Activated gamma-delta T cell treated with anti-CD3 and anti-CD28 coated beads, Interleukin-2, amount 50 U/mL, for 16 hours (primary cell): Measurements from ENCODE around the gene YIPF7.

ENCODE experiments used
- DNase-seq: peaks from one replicate; pipeline ENCODE4 v3.0.0-alpha.2; 2020; ENCODE audit warnings: low read depth

Gene YIPF7

GRCh38 chr4:44651425-44651824 lies at the start of gene YIPF7:
TSS of gene YIPF7 (minus strand) at chr4:44651625. CDS start at chr4:44650100, 1,525 bp downstream.
- DNase-seq, result no peak

DNA sequence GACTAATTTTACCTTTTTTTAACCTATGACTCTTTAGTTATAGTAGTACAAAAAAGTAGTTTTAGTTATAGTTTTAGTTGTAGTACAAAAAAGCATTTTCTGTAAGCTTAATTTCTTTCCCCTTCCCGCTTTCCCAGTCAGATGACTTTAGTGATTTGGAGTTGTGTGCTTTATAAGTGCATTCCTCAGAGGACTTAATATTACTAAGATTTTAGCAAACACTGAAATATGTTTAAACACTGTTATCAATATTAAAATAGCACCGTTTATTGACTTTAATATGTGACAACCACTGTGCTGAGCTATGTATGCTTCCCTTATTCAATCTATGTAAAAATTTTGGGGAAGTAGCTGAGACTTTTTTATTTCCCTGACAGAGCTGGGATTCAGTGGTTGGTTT lies 49.6 kb upstream of the YIPF7 start:
- no peak for DNase-seq

DNA sequence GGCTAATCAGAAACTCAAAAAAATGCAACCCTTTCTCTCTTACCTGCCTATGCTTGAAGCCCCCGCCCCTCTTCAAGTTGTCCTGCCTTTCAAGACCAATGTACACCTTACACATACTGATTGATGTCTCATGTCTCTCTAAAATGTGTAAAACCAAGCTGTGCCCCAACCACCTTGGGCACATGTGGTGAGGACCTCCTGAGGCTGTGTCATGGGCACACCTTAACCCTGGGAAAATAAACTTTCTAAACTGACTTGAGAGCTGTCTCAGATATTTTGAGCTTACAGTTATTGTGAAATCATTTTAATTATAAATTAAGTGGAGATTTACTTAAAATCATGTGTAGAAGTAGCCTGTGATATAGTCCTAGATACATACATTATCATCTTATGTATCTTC lies 49.0 kb upstream of the YIPF7 start:
- no peak for DNase-seq

DNA sequence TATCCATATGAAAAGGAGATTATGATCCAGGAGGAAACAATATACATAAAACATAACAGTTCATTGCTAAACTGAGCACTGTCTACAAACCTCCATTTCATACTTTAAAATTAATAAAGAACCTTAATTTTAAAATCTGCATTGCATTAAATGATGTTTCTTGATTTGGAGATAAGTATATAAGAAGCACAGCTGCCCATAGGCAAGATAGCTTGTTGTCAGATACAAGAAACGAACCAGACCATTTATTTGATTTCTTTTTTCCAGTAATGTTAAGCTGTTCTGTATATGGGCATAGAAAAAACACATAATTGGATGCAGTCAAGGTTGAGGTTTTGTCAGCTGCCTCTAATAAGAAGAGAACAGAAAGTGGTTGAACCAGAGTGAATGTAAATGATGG lies 33.2 kb upstream of the YIPF7 start:
- DNase-seq, result no peak

DNA sequence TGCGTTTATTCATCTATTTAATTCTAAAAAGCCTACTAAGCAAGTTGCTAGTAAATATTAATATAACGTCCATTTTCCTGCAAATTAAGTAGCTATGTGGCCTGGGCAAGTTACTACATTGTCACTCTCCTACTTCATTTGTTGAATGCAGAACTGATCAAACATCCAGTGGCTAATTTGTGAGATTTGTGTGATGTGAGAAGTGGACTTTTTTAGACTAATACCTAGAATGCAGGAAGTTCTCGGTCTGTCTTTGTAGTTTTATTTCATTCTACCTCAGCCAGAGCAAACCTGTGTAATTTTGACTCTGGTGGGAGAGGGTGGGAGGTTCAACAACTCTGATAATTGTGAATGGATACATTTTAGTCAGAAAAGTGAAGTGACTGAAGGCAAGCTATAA lies 27.6 kb upstream of the YIPF7 start:
- DNase-seq, result no peak

GRCh38 chr4:44678094-44679041 lies 26.9 kb upstream of the YIPF7 start, which contains the start of gene GUF1:
TSS of gene GUF1 (plus strand) at chr4:44678420. CDS start at chr4:44678623, 203 bp downstream.
- DNase-seq, result peak; percentile 79

DNA sequence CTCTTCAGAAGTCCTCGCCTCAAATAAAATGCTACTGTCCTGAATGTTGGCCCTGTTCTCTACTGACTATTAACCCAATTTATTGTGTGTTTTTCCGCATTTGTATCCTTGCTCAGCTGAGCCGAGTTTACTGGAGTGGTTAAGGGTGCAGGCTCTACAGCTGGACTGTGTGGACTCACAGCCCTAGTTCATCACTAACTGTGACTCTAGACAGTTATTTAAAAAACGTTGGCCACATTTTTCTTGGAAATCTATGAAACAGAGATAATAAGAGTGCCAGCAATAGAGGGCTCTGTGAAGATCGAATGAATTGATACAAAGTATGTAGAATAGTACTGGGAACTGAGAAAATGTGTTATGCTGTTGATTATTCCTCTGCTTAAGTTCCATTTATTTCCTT lies 23.9 kb upstream of the YIPF7 start:
- DNase-seq, result no peak

DNA sequence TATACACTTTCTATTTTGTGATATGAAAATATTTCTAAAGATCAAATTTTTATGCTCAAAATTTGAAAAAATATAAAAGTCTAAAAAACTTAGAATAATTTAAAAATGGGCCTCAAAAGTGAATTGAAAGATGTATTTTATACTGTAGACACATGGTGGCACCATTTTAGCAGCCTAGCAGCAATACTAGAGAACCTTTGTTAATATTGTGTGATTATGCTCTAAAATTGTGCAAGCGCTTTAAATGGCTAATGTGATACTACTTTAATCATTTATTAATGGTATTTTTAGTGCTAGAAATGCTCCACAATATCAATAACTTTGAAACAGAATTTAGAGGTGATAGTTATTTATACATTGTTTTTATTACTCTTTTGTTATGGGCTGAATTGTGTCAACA lies 23.0 kb upstream of the YIPF7 start:
- no peak for DNase-seq

GRCh38 chr4:44671636-44672035 lies 20.2 kb upstream of the YIPF7 start:
- DNase-seq, result no peak

DNA sequence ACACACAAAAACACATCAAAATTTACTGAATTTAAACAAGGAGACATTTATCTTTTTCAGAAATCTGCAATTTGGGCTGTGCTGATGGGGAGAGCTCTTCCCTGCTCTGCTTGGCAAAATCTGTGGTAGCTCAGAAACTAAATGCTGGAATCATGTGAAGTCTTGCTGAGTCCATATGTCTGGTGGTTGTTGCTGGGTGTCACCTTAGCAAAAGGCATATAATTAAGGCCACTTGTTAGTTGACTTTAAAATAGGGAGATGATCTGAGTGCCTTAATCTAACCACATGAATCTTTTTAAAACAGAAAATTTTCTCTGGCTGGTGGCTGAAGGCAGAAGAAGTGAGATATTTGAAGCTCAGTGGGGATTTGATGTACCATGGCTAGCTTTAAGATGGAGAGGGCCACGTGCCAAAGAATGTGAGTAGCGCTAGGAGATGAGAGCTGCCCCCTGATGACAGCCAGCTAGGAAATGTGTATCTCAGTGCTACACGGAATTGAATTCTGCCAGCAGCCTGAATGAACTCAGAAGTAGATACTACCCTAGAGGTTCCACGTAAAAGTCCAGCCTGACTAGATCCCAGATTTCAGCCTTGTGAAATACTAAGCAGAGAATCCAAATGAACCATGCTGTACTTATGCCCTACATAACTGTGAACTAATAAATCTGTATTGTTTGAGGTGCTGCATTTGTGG lies 19.2 kb upstream of the YIPF7 start:
- DNase-seq, result no peak

DNA sequence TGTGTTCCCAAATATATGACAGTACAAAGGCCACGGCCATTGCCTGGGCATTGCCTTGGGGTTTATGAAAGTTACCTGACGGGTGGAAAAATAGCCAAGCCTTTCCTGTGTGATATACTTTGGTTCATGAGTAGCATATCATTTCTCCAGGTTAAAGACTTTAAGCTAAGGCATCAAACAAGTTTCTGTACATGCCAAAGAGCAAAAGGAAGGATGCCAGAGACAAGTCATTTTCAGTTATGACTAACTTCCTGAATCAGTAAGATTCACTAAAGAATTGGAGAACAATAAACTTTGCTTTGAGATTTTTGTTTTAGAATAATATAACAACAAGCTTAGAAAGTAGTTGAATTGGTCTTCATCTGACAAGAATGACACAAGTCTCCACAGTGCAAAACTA lies 17.1 kb upstream of the YIPF7 start:
- no peak for DNase-seq

DNA sequence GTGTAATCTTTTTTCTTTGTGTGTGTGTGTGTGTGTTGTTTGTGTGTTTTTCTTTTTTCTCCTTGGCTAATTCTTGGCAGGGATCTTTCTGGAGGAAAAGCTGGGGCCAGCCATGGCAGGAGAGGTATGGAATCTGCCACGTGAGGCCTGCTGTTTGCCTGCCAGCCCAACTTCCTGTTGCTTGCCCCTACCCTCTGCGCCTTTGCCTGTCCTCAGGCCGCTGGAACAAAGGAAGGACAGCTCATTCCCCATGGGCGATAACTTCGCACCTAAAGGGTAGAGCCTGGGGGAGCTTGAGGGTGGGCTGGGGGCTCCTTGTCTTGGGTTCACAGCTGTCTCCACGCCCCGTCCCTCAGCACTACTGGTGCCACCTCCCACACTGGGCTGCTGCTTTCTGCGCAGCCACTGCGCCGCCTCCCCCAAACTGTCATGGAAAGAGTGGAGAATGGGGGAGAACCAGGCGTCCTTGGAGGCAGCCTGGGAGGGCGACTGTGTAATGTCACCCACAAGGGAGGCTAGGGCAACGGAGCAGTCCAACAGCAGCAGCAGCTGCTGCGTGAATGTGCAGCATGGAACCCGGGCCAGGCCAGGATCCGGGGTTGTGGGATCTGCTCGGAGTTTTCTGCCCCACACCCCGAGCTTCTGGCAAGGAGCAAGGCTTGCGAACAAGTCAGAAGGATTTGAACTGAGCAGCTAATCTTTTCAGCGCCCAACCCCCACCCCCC lies 12.3 kb upstream of the YIPF7 start:
- DNase-seq, result no peak

DNA sequence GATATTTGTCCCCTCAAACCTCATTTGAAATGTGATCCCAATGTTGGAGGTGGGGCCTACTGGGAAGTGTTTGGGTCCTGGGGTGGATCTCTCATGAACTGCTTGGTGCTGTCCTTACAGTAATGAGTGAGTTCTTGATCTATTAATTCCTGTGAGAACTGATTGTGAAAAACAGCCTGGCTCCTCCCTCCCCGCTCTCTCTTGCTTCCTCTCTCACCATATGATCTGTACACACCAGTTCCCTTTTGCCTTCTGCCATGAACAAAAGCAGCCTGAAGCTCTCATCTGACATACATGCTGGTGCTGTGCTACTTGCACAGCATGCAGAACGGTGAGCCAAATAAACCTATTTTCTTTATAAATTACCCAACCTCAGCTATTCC lies 11.2 kb upstream of the YIPF7 start:
- no peak for DNase-seq

DNA sequence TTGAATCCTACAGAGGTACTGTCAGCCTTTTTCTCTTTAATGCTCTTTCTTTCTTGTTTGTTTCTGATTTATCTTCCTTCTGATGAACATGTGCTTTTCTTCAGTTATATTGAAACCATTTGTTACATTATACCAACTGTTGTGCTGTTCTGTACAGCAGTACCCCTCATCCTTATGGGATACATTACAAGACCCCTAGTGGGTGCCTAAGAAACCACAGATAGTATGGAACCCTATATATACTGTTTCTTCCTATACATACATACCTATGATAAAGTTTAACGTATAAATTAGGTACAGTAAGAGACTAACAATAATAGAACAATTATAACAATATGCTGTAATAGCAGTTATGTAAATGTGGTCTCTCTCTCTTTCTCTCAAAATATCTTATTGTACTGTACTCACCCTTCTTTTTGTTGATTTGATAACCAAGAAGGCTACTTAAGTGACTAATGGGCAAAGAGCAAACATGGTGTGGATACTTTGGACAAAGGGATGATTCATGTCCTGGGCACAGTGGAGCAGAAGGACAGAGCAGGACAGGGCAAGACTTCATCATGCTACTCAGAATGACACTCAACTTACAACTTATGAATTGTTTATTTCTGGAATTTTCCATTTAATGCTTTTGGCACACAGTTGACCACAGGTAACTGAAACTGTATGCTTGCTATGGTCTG lies 10.7 kb upstream of the YIPF7 start:
- DNase-seq, result no peak

DNA sequence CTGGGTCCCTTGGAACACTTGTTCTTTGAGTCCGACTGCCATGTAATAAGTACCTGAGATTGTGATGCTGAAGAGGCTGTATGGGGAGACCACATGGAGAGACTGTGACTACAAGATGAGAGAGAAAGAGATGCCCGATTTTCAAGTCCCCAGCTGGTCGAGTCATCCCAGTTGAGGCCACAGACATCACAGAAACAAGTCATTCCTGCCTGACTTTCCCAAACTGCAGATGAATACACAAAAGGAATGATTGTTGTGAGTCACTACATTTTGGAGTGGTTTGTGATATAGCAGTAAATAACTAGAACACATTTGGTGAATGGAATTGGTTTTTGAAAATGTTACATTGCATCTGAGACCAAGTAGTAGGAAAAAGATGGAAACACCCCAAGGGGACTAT lies 9.0 kb upstream of the YIPF7 start:
- no peak for DNase-seq

DNA sequence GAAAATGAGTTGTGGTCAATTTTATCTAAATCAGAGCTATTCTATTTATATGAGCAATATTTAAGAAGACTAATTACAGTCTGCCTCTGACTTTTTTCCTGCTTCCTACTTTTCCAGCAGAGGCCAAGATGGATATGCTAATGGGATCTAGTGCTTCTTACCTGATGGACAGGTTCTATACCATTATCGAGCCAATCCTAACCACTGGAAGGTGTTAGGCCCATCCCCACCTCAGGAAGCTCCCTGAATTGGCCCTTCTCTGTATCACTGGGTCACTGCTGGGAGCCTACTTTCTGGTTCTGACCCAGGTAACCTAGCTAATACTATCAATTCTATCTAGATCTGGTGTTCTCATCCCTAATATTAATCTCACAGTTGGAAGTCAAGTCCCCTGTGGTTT lies 577 bp upstream of the YIPF7 start:
- DNase-seq, result no peak

- DNase-seq, result no peak
Observed at GRCh38 chr4:44646151-44646550, 5.3 kb downstream of the YIPF7 start.

- DNase-seq, result no peak
Observed at GRCh38 chr4:44638091-44638490, 13.3 kb downstream of the YIPF7 start.

GRCh38 chr4:44632733-44633132 lies 18.7 kb downstream of the YIPF7 start:
- no peak for DNase-seq

DNA sequence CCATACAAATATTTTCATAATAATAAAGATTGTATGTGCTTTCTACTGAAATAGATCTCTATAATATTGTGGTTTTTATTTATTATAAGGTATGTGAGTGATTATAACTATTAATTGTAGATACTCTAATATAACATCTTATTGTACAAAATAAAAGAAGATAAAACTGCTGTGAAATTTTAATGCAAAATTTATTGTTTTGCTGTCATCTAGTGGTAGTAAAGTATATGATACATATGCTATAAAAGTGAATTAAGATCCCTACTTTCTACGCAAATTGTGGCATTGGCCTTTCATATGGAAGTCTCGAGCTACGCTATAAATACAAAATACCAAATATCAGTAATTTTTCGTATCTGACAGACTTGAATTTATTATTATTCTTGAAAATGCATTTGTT lies 19.3 kb downstream of the YIPF7 start:
- DNase-seq, result no peak

DNA sequence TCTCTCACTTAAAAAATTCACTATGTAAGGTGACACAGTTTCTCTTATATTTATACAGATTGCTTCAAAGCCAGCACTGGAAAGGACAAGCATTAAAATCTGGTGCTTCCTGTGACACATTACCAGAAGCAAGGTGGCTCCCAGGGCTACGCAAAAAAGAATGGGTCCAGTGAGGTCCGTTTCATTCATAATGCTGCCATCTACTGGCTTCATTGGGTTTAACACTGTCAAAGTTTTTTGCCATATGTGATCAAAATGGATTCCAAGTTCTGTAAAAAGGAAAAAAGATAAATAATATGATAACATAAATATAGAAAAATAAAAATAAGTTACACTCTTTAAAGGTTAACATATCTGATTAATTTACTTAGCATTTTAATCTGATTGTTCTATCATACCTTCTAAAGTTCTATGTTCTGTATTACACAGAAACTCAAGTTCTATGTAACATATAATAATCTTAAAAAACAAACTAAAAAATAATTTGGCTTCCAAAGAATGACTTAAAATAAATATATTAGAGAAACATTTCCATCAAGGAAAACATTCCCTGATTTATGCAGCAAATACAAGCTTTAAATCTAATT lies 22.1 kb downstream of the YIPF7 start:
- DNase-seq, result peak; percentile 0

GRCh38 chr4:44623676-44624075 lies 27.7 kb downstream of the YIPF7 start:
- no peak for DNase-seq
